ENCODE results near the gene DGKI.

DGKI gene

GRCh38 chr7:137846827-137847567, at the start of gene DGKI:
DGKI (minus strand) TSS chr7:137846974.
- DNase-seq = no peak

GRCh38 chr7:137895301-137896221, 48.8 kb upstream of the DGKI start:
- DNase-seq = no peak

- no peak for DNase-seq
Measured at GRCh38 chr7:137893143-137893742, 46.5 kb upstream of the DGKI start.

- no peak for DNase-seq
Measured at GRCh38 chr7:137891016-137891655, 44.4 kb upstream of the DGKI start.

GRCh38 chr7:137890449-137890921, 43.7 kb upstream of the DGKI start:
- no peak for DNase-seq

- no peak for DNase-seq
Measured at GRCh38 chr7:137888241-137888640, 41.5 kb upstream of the DGKI start.

GRCh38 chr7:137886746-137887145, 40.0 kb upstream of the DGKI start:
- DNase-seq = no peak

GRCh38 chr7:137886281-137886680, 39.5 kb upstream of the DGKI start:
- no peak for DNase-seq

GRCh38 chr7:137885678-137886077, 38.9 kb upstream of the DGKI start:
- DNase-seq = no peak

- no peak for DNase-seq
Measured at GRCh38 chr7:137882806-137883205, 36.0 kb upstream of the DGKI start.

GRCh38 chr7:137882261-137882668, 35.5 kb upstream of the DGKI start:
- no peak for DNase-seq

GRCh38 chr7:137881607-137882260, 35.0 kb upstream of the DGKI start:
- DNase-seq = no peak

GRCh38 chr7:137880432-137880831, 33.7 kb upstream of the DGKI start:
- DNase-seq = no peak

GRCh38 chr7:137879357-137880158, 32.8 kb upstream of the DGKI start:
- no peak for DNase-seq

GRCh38 chr7:137878333-137878961, 31.7 kb upstream of the DGKI start:
- no peak for DNase-seq

- DNase-seq = no peak
Measured at GRCh38 chr7:137877027-137877675, 30.4 kb upstream of the DGKI start.

GRCh38 chr7:137875746-137876145, 29.0 kb upstream of the DGKI start:
- DNase-seq = no peak

- DNase-seq = no peak
Measured at GRCh38 chr7:137873979-137874777, 27.4 kb upstream of the DGKI start.

- no peak for DNase-seq
Measured at GRCh38 chr7:137873524-137873923, 26.8 kb upstream of the DGKI start.
